ENCODE measurements around the gene ZNF846. TPM values are rescaled to one million over a fixed set of nuclear protein-coding genes. Genes with fewer than 3 reads are reported as not detected.
"Not testable (repeated sequence)": the region's sequence is repeated elsewhere in the genome, so short reads cannot be mapped to it uniquely, and the experiment has no call there.

Gene ZNF846
- total RNA-seq, 1 experiment from 2014 or later, result 1.2 TPM

GRCh38 chr19:9735986-9736385 is 32.6 kb downstream of the ZNF846 start:
- BruUV-seq (replicated peaks), result no TSS peak

GRCh38 chr19:9730056-9730455 is 38.5 kb downstream of the ZNF846 start:
- H4K20me1 ChIP-seq (ENCODE audit: insufficient read depth); H3K9me3 ChIP-seq (ENCODE audit: control insufficient read depth in 1 of 2, insufficient read depth in 1 of 2, low read depth in 1 of 2, low read length in 2 of 2); H3K27ac ChIP-seq (ENCODE audit: low read depth, low read length); BruUV-seq (replicated peaks); intact Hi-C loops (cut with micrococcal nuclease); H3K4me3 ChIP-seq (replicated peaks in 1 of 2; ENCODE audit: low read depth in 1 of 2, low read length in 2 of 2); H3K9me2 ChIP-seq (ENCODE audit: insufficient read depth); ATAC-seq; H3K4me2 ChIP-seq (ENCODE audit: low read length); H3K4me1 ChIP-seq (ENCODE audit: control insufficient read depth in 1 of 2, insufficient read depth in 2 of 2, low read length in 2 of 2); H3K9ac ChIP-seq (ENCODE audit: low read length); POLR2A ChIA-PET; H2AFZ ChIP-seq (ENCODE audit: low read depth, low read length, poor library complexity, severe bottlenecking); RAD21 ChIA-PET (ENCODE audit: low non-redundant PET in 1 of 2, low total read pairs in 2 of 2, uncharacterized antibody in 2 of 2, unreplicated experiment in 2 of 2); DNase-seq (ENCODE audit: low read depth, low spot score); H3K27me3 ChIP-seq (ENCODE audit: insufficient read depth, low read length); H3K79me2 ChIP-seq (ENCODE audit: insufficient read depth, low read length); H3K36me3 ChIP-seq (ENCODE audit: control insufficient read depth in 1 of 2, insufficient read depth in 2 of 2, low read length in 2 of 2); CTCF ChIA-PET: not testable (repeated sequence)

More at GRCh38 chr19:9735986-9736385, 32.6 kb downstream of the ZNF846 start:
- ChIA-PET RAD21 (ENCODE audit: low non-redundant PET in 1 of 2, low total read pairs in 2 of 2, uncharacterized antibody in 2 of 2, unreplicated experiment in 2 of 2) (no interaction called here), CTCF (no interaction called here), POLR2A (no interaction called here)
- Histone ChIP-seq H3K4me2 (ENCODE audit: low read length) (no peak overlapping the region), H3K4me1 (ENCODE audit: control insufficient read depth in 1 of 2, insufficient read depth in 2 of 2, low read length in 2 of 2) (no peaks in the 10 kb centered on the region), H3K27me3 (ENCODE audit: insufficient read depth, low read length) (no peaks in the 10 kb centered on the region), H3K27ac (ENCODE audit: low read depth, low read length) (no peak overlapping the region), H3K36me3 (ENCODE audit: control insufficient read depth in 1 of 2, insufficient read depth in 2 of 2, low read length in 2 of 2) (no peaks in the 10 kb centered on the region), H4K20me1 (ENCODE audit: insufficient read depth) (no peaks in the 10 kb centered on the region), H3K4me3 (replicated peaks in 1 of 2; ENCODE audit: low read depth in 1 of 2, low read length in 2 of 2) (no peak overlapping the region), H3K9me2 (ENCODE audit: insufficient read depth) (no peaks in the 10 kb centered on the region), H2AFZ (ENCODE audit: low read depth, low read length, poor library complexity, severe bottlenecking) (no peak overlapping the region), H3K9ac (ENCODE audit: low read length) (no peak overlapping the region), H3K79me2 (ENCODE audit: insufficient read depth, low read length) (no peaks in the 10 kb centered on the region), H3K9me3 (ENCODE audit: control insufficient read depth in 1 of 2, insufficient read depth in 1 of 2, low read depth in 1 of 2, low read length in 2 of 2) (peaks cover 0 to 11% of the 10 kb centered on the region in 2 experiments; a peak in 2 of 4 replicates)
- DNase-seq (ENCODE audit: low read depth, low spot score) (no peak), ATAC-seq (no peak)
- intact Hi-C loops (cut with micrococcal nuclease), result no loop called here
- no peak for TF ChIP-seq SRF (IDR thresholded peaks at IDR 0.05; ENCODE audit: low read depth)
- TF ChIP-seq ATF3 (IDR thresholded peaks at IDR 0.05), result no peak
- no peak for TF ChIP-seq ZNF274 (IDR thresholded peaks at IDR 0.05; ENCODE audit: low read depth, low read length)
- no peak for TF ChIP-seq RAD21 (IDR thresholded peaks at IDR 0.05; ENCODE audit: low read depth)
- TF ChIP-seq CTCF (IDR thresholded peaks at IDR 0.05 in 2 of 3, conservative IDR thresholded peaks at IDR 0.05 in 1 of 3; ENCODE audit: borderline replicate concordance in 1 of 3, insufficient read depth in 1 of 3, low read depth in 2 of 3, low read length in 2 of 3), result no peak
- TF ChIP-seq MAX (IDR thresholded peaks at IDR 0.05), result no peak
- TF ChIP-seq POLR2AphosphoS5 (IDR thresholded peaks at IDR 0.05; ENCODE audit: low read depth, low read length), result no peak
- no peak for TF ChIP-seq POLR2A (IDR thresholded peaks at IDR 0.05; ENCODE audit: borderline replicate concordance, extremely low read depth, insufficient read depth, insufficient read length)
- no peak for TF ChIP-seq TCF7L2 (IDR thresholded peaks at IDR 0.05; ENCODE audit: borderline replicate concordance, extremely low read depth, insufficient read depth, insufficient read length)
- TF ChIP-seq ELF1 (IDR thresholded peaks at IDR 0.05; ENCODE audit: borderline replicate concordance, low read depth), result no peak
- TF ChIP-seq SP1 (IDR thresholded peaks at IDR 0.05; ENCODE audit: low read depth), result no peak
- no peak for TF ChIP-seq EZH2phosphoT487 (IDR thresholded peaks at IDR 0.05; ENCODE audit: borderline replicate concordance)
- no peak for TF ChIP-seq ZFX (IDR thresholded peaks at IDR 0.05)
- TF ChIP-seq EGR1 (IDR thresholded peaks at IDR 0.05; ENCODE audit: low read depth), result no peak
- no peak for TF ChIP-seq CEBPB (IDR thresholded peaks at IDR 0.05; ENCODE audit: low read depth)
- TF ChIP-seq YY1 (IDR thresholded peaks at IDR 0.05; ENCODE audit: extremely low read depth, insufficient replicate concordance, low read depth, low read length), result no peak
- no peak for TF ChIP-seq JUND (IDR thresholded peaks at IDR 0.05)
- TF ChIP-seq FOSL1 (IDR thresholded peaks at IDR 0.05; ENCODE audit: low read depth), result no peak
- no peak for TF ChIP-seq CBX3 (IDR thresholded peaks at IDR 0.05; ENCODE audit: low read depth)

Measured in HCT116 (cell line).